Measurements from ENCODE around the gene P2RY1. TPM values are rescaled to one million over a fixed set of nuclear protein-coding genes. Genes with fewer than 3 reads are reported as not detected.

Gene P2RY1
- 4.0 and 4.1 TPM in 2 replicates for total RNA-seq

GRCh38 chr3:152834776-152835600 lies at the start of gene P2RY1:
Gene P2RY1, plus strand, starts transcription at chr3:152835131. Its CDS starts 652 bp downstream, at chr3:152835783.

